ENCODE data around the gene SNX12.
"Not testable (repeated sequence)": the region's sequence is repeated elsewhere in the genome, so short reads cannot be mapped to it uniquely, and the experiment has no call there.

The SNX12 gene

GRCh38 chrX:71095555-71095980, 27.4 kb upstream of the SNX12 start, which contains the start of gene FOXO4:
TSS of gene FOXO4 (plus strand) at chrX:71095851. CDS start at chrX:71096529, 678 bp downstream.
- DNase-seq (ENCODE audit: low read depth, low spot score): peak; percentile 82

GRCh38 chrX:71095033-71095432, 26.9 kb upstream of the SNX12 start:
- peak overlapping the region; percentile 56 for H3K4me3 ChIP-seq (ENCODE audit: low read length)
- no peak for DNase-seq (ENCODE audit: low read depth, low spot score)

More at GRCh38 chrX:71095555-71095980, 27.4 kb upstream of the SNX12 start, which contains the start of gene FOXO4:
- peak within 1 kb of the TSS; percentile 56 for H3K4me3 ChIP-seq (ENCODE audit: low read length)

GRCh38 chrX:71091263-71091662, 23.1 kb upstream of the SNX12 start:
- no peak overlapping the region for H3K4me3 ChIP-seq (ENCODE audit: low read length)
- DNase-seq (ENCODE audit: low read depth, low spot score): no peak

- no peak overlapping the region for H3K4me3 ChIP-seq (ENCODE audit: low read length)
- no peak for DNase-seq (ENCODE audit: low read depth, low spot score)
Measured at GRCh38 chrX:71085900-71086299, 17.8 kb upstream of the SNX12 start.

- H3K4me3 ChIP-seq (ENCODE audit: low read length): no peak overlapping the region
- no peak for DNase-seq (ENCODE audit: low read depth, low spot score)
Measured at GRCh38 chrX:71082822-71083221, 14.7 kb upstream of the SNX12 start.

- DNase-seq (ENCODE audit: low read depth, low spot score): no peak
Measured at GRCh38 chrX:71082124-71082647, 14.1 kb upstream of the SNX12 start.

GRCh38 chrX:71081330-71082123, 13.4 kb upstream of the SNX12 start:
- no peak for DNase-seq (ENCODE audit: low read depth, low spot score)
- H3K4me3 ChIP-seq (ENCODE audit: low read length): no peak overlapping the region

More at GRCh38 chrX:71082124-71082647, 14.1 kb upstream of the SNX12 start:
- H3K4me3 ChIP-seq (ENCODE audit: low read length): no peak overlapping the region

GRCh38 chrX:71070531-71070930, 2.4 kb upstream of the SNX12 start:
- H3K4me3 ChIP-seq (ENCODE audit: low read length): no peak overlapping the region
- DNase-seq (ENCODE audit: low read depth, low spot score): no peak

GRCh38 chrX:71067712-71068043, 456 bp downstream of the SNX12 start:
- no peak for DNase-seq (ENCODE audit: low read depth, low spot score)
- peak overlapping the region; percentile 77 for H3K4me3 ChIP-seq (ENCODE audit: low read length)

- H3K4me3 ChIP-seq (ENCODE audit: low read length): peak overlapping the region; percentile 77
- DNase-seq (ENCODE audit: low read depth, low spot score): no peak
Measured at GRCh38 chrX:71067089-71067488, 1.0 kb downstream of the SNX12 start.

GRCh38 chrX:71060127-71060526, 8.0 kb downstream of the SNX12 start:
- DNase-seq (ENCODE audit: low read depth, low spot score): no peak
- H3K4me3 ChIP-seq (ENCODE audit: low read length): no peak overlapping the region

- no peak overlapping the region for H3K4me3 ChIP-seq (ENCODE audit: low read length)
- no peak for DNase-seq (ENCODE audit: low read depth, low spot score)
Measured at GRCh38 chrX:71057848-71058530, 10.1 kb downstream of the SNX12 start.

- DNase-seq (ENCODE audit: low read depth, low spot score): no peak
- H3K4me3 ChIP-seq (ENCODE audit: low read length): no peak overlapping the region
Measured at GRCh38 chrX:71056867-71057266, 11.3 kb downstream of the SNX12 start.

GRCh38 chrX:71053217-71053621, 14.9 kb downstream of the SNX12 start:
- H3K4me3 ChIP-seq (ENCODE audit: low read length): no peak overlapping the region
- no peak for DNase-seq (ENCODE audit: low read depth, low spot score)

GRCh38 chrX:71052721-71053120, 15.4 kb downstream of the SNX12 start:
- no peak for DNase-seq (ENCODE audit: low read depth, low spot score)
- no peak overlapping the region for H3K4me3 ChIP-seq (ENCODE audit: low read length)

GRCh38 chrX:71047891-71048290, 20.2 kb downstream of the SNX12 start:
- DNase-seq (ENCODE audit: low read depth, low spot score); H3K4me3 ChIP-seq (ENCODE audit: low read length): not testable (repeated sequence)

GRCh38 chrX:71017396-71017939, 50.7 kb downstream of the SNX12 start:
- no peak overlapping the region for H3K4me3 ChIP-seq (ENCODE audit: low read length)
- DNase-seq (ENCODE audit: low read depth, low spot score): no peak

All from Jurkat, Clone E6-1 (cell line).